A673 (cell line): ENCODE results near the gene NOVA1. TPM values are rescaled to one million over a fixed set of nuclear protein-coding genes. Genes with fewer than 3 reads are reported as not detected.

Experiments used
- BruUV-seq: library from RNA; stranded (reverse); fragments of 400-500 nt; replicated peaks from 2 replicates; lab custom pipeline; 2021; lab: Mats Ljungman, UMichigan
- CTCF ChIA-PET: fragments of 300-600 bp; sonication (Branson Sonifier 250); formaldehyde crosslinking; loops from one replicate; lab custom pipeline; 2022; ENCODE audit warnings: antibody characterized with exemption; lab: Charles Lee
- POLR2A ChIA-PET: fragments of 300-600 bp; sonication (Branson Sonifier 250); formaldehyde crosslinking; loops from one replicate; lab custom pipeline; 2022; ENCODE audit warnings: antibody characterized with exemption; ENCODE audit not compliant: low non-redundant PET; lab: Charles Lee
- DNase-seq: peaks from one replicate; pipeline ENCODE4 v3.0.0-alpha.2; 2015; ENCODE audit warnings: low spot score
- H3K27ac ChIP-seq: fragments of 200-600 bp; sonication (generic); 2 replicates; pipeline ENCODE4 v1.5.1; 2016; ENCODE audit warnings: mixed run types, low read depth, mild to moderate bottlenecking, mixed read lengths, antibody characterized with exemption, low read length; ENCODE audit not compliant: poor library complexity, severe bottlenecking
- H3K27me3 ChIP-seq: fragments of 200-600 bp; sonication (generic); replicated peaks from 2 replicates; pipeline ENCODE4 v1.6.1; 2017; ENCODE audit warnings: mixed run types, low read depth, mild to moderate bottlenecking, mixed read lengths, antibody characterized with exemption, low read length; ENCODE audit not compliant: insufficient read depth, poor library complexity
- H3K36me3 ChIP-seq: fragments of 200-600 bp; sonication (generic); 2 replicates; pipeline ENCODE4 v1.6.1; 2016; ENCODE audit warnings: mixed run types, mild to moderate bottlenecking, mixed read lengths, antibody characterized with exemption, low read length; ENCODE audit not compliant: insufficient read depth, poor library complexity, severe bottlenecking
- H3K4me1 ChIP-seq: fragments of 200-600 bp; sonication (generic); 2 replicates; pipeline ENCODE4 v1.6.1; 2017; ENCODE audit warnings: mixed run types, mild to moderate bottlenecking, mixed read lengths, antibody characterized with exemption, low read length; ENCODE audit not compliant: insufficient read depth, poor library complexity, severe bottlenecking
- H3K4me3 ChIP-seq: fragments of 200-600 bp; sonication (generic); 2 replicates; pipeline ENCODE4 v1.5.1; 2016; ENCODE audit warnings: low read depth, mixed run types, mild to moderate bottlenecking, mixed read lengths, low read length; ENCODE audit not compliant: poor library complexity, severe bottlenecking
- H3K9me3 ChIP-seq: fragments of 200-600 bp; sonication (generic); 2 replicates; pipeline ENCODE4 v1.6.1; 2016; ENCODE audit warnings: mixed run types, low read depth, mild to moderate bottlenecking, mixed read lengths, antibody characterized with exemption, low read length; ENCODE audit not compliant: poor library complexity, severe bottlenecking
- CTCF ChIP-seq: fragments of 300-800, 200-600 bp; sonication (generic); conservative IDR thresholded peaks from 2 replicates; pipeline ENCODE4 v1.5.1; 2017; ENCODE audit warnings: low read depth, mild to moderate bottlenecking, antibody characterized with exemption, low read length, moderate library complexity, mixed read lengths
- EZH2 ChIP-seq: fragments of 200-600 bp; sonication (generic); IDR thresholded peaks from 2 replicates; pipeline ENCODE4 v1.6.1; 2017; ENCODE audit warnings: borderline replicate concordance, low read depth, mild to moderate bottlenecking, mixed read lengths, antibody characterized with exemption, low read length; ENCODE audit not compliant: poor library complexity, severe bottlenecking
- intact Hi-C: fragments of 100-400 bp; cut with micrococcal nuclease; formaldehyde crosslinking; loops from one replicate; pipeline ENCODE4 v1.10.0; 2022; ENCODE audit not compliant: unreplicated experiment
- total RNA-seq: library from RNA; stranded (reverse); gene quantifications from 2 replicates; pipeline ENCODE4 v1.2.3, GENCODE V29; 2021

The NOVA1 gene
- total RNA-seq, 1 experiment from 2014 or later = 13.4 TPM

DNA sequence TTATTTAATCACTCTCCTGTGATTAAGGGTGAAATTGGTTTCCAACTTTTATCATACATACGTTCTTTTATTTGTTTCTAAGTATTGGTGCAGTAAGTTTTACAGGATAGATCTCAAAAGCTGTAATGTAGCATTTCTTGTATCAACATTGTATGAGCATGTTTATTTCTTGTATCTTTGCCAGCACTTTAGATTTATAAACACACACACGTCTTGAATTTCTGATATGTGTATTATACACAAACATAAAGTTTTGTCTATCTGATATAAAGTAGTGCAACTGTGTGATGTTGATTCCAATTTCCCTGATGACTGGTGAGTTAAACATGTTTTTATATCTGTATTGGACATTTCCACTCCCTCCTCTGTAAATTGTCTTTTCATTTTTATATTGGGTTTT, 134.7 kb downstream of the NOVA1 start:
- Histone ChIP-seq H3K27ac (no peak overlapping the region), H3K4me1 (no peaks in the 10 kb centered on the region), H3K4me3 (no peak overlapping the region), H3K36me3 (no peaks in the 10 kb centered on the region), H3K27me3 (no peaks in the 10 kb centered on the region), H3K9me3 (no peaks in the 10 kb centered on the region)
- DNase-seq = no peak
- BruUV-seq = no TSS peak
- TF ChIP-seq CTCF (no peak), EZH2 (no peak)
- ChIA-PET CTCF (no interaction called here), POLR2A (no interaction called here)
- intact Hi-C loops = no loop called here

GRCh38 chr14:26454105-26454504, 143.7 kb downstream of the NOVA1 start:
- intact Hi-C loops = no loop called here
- no peak for DNase-seq
- Histone ChIP-seq H3K27ac (no peak overlapping the region), H3K36me3 (no peaks in the 10 kb centered on the region), H3K4me3 (no peak overlapping the region), H3K4me1 (no peaks in the 10 kb centered on the region), H3K9me3 (no peaks in the 10 kb centered on the region), H3K27me3 (no peaks in the 10 kb centered on the region)
- ChIA-PET POLR2A (no interaction called here), CTCF (no interaction called here)
- no TSS peak for BruUV-seq
- TF ChIP-seq EZH2 (no peak), CTCF (no peak)

DNA sequence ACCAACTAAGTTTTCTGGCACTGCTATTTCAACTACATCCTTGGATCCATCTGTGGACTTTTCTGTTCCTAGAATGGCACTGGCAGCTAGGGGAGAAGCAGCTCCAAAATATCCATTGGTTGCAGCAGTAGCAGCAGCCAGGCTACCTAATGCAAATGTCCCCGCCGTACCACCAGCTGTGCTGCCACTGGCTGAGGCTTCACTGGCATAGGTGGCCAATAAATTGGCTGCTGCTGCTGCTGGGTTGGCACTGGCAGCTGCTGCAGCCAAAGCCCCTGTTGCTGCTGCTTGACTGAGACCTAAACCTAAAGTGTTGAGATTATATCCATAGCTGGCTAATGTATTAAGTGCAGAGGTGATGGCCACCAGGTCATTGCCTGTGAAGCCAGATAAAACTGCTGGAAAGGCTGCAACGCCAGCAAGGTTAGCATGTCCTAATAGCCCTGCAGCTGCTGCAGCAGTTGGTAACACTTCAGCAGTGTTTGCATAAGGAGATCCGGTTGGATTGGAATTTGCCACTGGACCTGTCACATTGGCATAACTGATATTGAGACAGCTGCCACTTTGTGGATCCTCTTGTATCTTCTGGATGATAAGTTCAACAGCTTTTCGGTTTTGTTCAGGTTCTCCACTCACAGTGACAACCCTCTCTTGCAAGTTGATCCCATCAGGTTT, 149.5 kb downstream of the NOVA1 start:
- H3K27ac ChIP-seq = no peak overlapping the region
- no peaks in the 10 kb centered on the region for H3K4me1 ChIP-seq
- CTCF ChIA-PET = no interaction called here
- no peak for DNase-seq
- H3K4me3 ChIP-seq = no peak overlapping the region
- intact Hi-C loops = no loop called here
- H3K36me3 ChIP-seq = no peaks in the 10 kb centered on the region
- no peaks in the 10 kb centered on the region for H3K9me3 ChIP-seq
- no TSS peak for BruUV-seq
- no peaks in the 10 kb centered on the region for H3K27me3 ChIP-seq
- TF ChIP-seq CTCF = no peak
- TF ChIP-seq EZH2 = no peak
- POLR2A ChIA-PET = no interaction called here
